Measurements from ENCODE around the gene CHADL.

DNA sequence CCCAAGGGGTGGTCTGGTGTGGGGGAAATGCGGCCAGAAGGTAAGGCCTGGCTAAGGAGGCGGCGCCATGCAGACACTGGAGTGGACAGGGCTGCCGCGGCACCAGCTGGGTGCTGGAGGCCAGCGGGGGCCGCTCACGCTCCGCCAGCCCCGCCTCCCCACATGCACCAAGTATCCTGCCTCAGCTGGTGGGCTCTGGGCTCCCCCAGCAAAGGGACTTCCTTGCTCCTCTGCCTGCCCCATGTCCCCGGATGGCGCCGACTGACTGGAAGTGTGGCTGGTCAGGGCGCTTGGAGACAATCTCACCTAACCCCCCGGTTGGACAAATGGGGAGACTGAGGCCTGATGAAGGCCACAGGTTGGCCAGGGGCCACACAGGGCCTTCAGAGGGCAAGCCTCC is 7.6 kb upstream of the CHADL start:
- TF ChIP-seq POLR2AphosphoS5 (IDR thresholded peaks at IDR 0.05) (no peak), POLR2A (IDR thresholded peaks at IDR 0.05) (no peak)
- TF ChIP-seq, protein P1, sequence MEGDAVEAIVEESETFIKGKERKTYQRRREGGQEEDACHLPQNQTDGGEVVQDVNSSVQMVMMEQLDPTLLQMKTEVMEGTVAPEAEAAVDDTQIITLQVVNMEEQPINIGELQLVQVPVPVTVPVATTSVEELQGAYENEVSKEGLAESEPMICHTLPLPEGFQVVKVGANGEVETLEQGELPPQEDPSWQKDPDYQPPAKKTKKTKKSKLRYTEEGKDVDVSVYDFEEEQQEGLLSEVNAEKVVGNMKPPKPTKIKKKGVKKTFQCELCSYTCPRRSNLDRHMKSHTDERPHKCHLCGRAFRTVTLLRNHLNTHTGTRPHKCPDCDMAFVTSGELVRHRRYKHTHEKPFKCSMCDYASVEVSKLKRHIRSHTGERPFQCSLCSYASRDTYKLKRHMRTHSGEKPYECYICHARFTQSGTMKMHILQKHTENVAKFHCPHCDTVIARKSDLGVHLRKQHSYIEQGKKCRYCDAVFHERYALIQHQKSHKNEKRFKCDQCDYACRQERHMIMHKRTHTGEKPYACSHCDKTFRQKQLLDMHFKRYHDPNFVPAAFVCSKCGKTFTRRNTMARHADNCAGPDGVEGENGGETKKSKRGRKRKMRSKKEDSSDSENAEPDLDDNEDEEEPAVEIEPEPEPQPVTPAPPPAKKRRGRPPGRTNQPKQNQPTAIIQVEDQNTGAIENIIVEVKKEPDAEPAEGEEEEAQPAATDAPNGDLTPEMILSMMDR (IDR thresholded peaks at IDR 0.05) = no peak
